Gastroesophageal sphincter (tissue), 3 donors: ENCODE measurements around the gene TNIP2.

Experiments used
- POLR2A ChIP-seq, 2 donors: fragments of 450-650 bp; IDR thresholded peaks; one replicate each; pipeline ENCODE4 v1.6.1; 2017; ENCODE audit warnings: antibody characterized with exemption in 2 of 2, mild to moderate bottlenecking in 2 of 2, moderate library complexity in 1 of 2
- POLR2AphosphoS5 ChIP-seq: sonication (generic); formaldehyde crosslinking; IDR thresholded peaks from one replicate; pipeline ENCODE4 v1.6.1; 2017; ENCODE audit warnings: antibody characterized with exemption
- TF ChIP-seq, protein P1 (sequence below), 4 experiments: fragments of 200-600 bp in 2 of 4; fragments of 450-650 bp in 2 of 4; sonication (generic) in 1 of 4; IDR thresholded peaks; one replicate each; pipeline ENCODE4 v1.5.1; 2017 to 2019; ENCODE audit warnings: antibody characterized with exemption in 4 of 4, mild to moderate bottlenecking in 2 of 4, moderate library complexity in 2 of 4

DNA sequence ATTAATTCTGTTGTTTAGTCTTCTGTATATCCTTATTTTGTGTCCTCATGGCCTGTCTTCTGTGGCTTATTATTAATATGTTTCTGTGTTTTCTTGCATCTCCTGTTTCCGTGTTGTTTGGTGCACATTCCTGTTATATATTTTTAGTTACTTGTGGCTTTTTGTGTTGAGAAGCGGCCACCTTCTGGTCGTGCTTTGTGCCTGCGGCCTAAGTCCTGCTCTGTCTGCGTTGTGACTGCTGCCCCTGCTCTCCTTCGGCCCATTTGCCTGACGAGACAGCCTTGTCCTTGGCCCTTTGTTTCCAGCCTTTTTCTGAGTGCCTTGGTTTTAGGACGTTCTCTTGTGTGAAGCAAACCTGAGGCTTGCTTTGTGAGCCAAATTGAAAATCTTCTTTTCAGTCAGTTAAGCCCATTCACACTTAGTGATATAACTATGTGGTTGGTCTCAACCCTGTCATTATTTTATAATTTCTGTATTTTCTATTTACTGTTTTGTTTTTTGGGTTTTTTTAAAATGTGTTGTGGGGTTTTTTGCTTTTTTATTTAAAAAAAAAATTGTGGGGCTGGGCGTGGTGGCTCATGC lies 43.8 kb downstream of the TNIP2 start:
- TF ChIP-seq, protein P1, sequence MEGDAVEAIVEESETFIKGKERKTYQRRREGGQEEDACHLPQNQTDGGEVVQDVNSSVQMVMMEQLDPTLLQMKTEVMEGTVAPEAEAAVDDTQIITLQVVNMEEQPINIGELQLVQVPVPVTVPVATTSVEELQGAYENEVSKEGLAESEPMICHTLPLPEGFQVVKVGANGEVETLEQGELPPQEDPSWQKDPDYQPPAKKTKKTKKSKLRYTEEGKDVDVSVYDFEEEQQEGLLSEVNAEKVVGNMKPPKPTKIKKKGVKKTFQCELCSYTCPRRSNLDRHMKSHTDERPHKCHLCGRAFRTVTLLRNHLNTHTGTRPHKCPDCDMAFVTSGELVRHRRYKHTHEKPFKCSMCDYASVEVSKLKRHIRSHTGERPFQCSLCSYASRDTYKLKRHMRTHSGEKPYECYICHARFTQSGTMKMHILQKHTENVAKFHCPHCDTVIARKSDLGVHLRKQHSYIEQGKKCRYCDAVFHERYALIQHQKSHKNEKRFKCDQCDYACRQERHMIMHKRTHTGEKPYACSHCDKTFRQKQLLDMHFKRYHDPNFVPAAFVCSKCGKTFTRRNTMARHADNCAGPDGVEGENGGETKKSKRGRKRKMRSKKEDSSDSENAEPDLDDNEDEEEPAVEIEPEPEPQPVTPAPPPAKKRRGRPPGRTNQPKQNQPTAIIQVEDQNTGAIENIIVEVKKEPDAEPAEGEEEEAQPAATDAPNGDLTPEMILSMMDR (IDR thresholded peaks at IDR 0.05), result no peak
- TF ChIP-seq POLR2AphosphoS5 (no peak), POLR2A (IDR thresholded peaks at IDR 0.05) (no peak)
